Activated B cell treated with CpG ODN at 0.5 μM for 24 hours (primary cell): ENCODE data around the gene PSMD13. TPM values are rescaled to one million over a fixed set of nuclear protein-coding genes. Genes with fewer than 3 reads are reported as not detected.

Source experiments
- ATAC-seq: fragments of 200-7000 bp; cut with Tn5 transposase; one replicate; pipeline ENCODE4 v1.10.0; 2021; ENCODE audit warnings: low read depth, mild to moderate bottlenecking, moderate library complexity
- CTCF ChIA-PET: fragments of 350-600 bp; sonication (Branson Sonifier 250); formaldehyde crosslinking; loops from one replicate; lab custom pipeline; 2021; ENCODE audit warnings: antibody characterized with exemption; lab: Charles Lee
- POLR2A ChIA-PET: fragments of 350-600 bp; sonication (Branson Sonifier 250); formaldehyde crosslinking; loops from one replicate; lab custom pipeline; 2021; ENCODE audit warnings: antibody characterized with exemption; lab: Charles Lee
- DNase-seq: peaks from one replicate; pipeline ENCODE4 v3.0.0; 2022
- H3K27ac Mint-ChIP-seq: one replicate; pipeline ENCODE4 v1.8.0; 2020; ENCODE audit warnings: mixed read lengths
- H3K27me3 Mint-ChIP-seq: one replicate; pipeline ENCODE4 v1.8.0; 2021; ENCODE audit warnings: mixed read lengths
- H3K36me3 Mint-ChIP-seq: one replicate; pipeline ENCODE4 v1.8.0; 2021; ENCODE audit warnings: low read depth, mixed read lengths
- H3K4me1 Mint-ChIP-seq: one replicate; pipeline ENCODE4 v1.8.0; 2021; ENCODE audit warnings: mixed read lengths
- H3K4me3 Mint-ChIP-seq: one replicate; pipeline ENCODE4 v1.8.0; 2020; ENCODE audit warnings: mild to moderate bottlenecking, mixed read lengths
- H3K9me3 Mint-ChIP-seq: one replicate; pipeline ENCODE4 v1.8.0; 2020; ENCODE audit warnings: mixed read lengths
- intact Hi-C: fragments of 100-400 bp; cut with micrococcal nuclease; formaldehyde crosslinking; loops from one replicate; pipeline ENCODE4 v1.15.1; 2024
- total RNA-seq: library from RNA; stranded (reverse); gene quantifications from 2 replicates; pipeline ENCODE4 v1.2.3, GENCODE V29; 2022
- TF ChIP-seq, protein P1 (sequence below): fragments of 200-600 bp; IDR thresholded peaks from one replicate; pipeline ENCODE4 v1.8.0; 2022; ENCODE audit warnings: antibody characterized with exemption, mild to moderate bottlenecking

PSMD13 gene
- total RNA-seq, 1 donor from 2014 or later, result 149 TPM

DNA sequence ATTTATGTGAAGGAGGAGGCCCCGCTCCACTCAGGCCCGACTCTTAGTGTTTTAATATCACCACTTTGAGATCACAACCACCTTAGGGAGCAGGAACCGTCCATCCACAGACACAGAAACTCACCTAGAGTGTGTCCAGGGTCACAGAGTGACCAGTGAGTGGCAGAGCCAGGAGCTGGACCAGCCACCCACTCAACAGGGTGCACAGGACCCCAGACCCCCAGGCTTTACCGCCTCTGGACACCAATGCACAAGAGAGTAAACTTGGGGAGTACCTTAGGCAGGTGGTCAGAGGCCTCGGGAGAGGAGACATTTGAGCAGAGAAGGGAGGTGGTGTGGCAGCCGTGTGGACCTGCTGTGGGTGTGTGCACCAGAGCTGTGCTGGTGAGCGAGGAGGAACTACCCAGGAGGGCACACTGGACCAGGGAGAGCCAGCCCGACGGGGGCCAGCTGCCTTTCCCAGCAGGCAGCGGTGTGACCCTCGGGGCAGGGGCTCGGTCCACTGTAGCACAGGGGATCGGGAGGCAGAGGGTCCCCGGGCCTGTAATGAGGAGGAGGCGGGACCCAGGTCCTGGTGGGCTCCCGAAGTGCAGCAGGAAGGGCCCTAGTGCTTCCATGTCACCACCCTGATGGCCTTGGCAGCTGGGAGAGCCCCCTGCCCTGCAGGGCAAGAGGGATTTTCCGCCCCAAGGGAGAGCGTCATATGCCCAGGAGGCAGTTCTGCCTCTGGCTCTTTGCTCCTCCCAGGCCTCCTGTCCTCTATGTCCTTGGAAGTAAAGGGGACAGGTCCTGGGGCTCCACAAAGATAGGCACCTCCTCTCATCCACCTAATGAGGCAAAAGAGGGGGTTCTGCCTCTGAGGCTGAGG lies 33.9 kb downstream of the PSMD13 start:
- Mint-ChIP-seq H3K27me3 (no peaks in the 10 kb centered on the region), H3K27ac (peak overlapping the region; percentile 99), H3K36me3 (peaks cover 3% of the 10 kb centered on the region), H3K9me3 (no peaks in the 10 kb centered on the region), H3K4me3 (no peak overlapping the region), H3K4me1 (peaks cover 50% of the 10 kb centered on the region)
- ATAC-seq (no peak), DNase-seq (no peak)
- ChIA-PET CTCF (interaction anchor here (1.5 kb wide), 1 partner anchor 20 kb away, joined by 4 read pairs; no protein-coding TSS in a partner anchor), POLR2A (interaction anchor here (1.0 to 1.1 kb wide), 2 partner anchors 18 to 45 kb away, joined by 3 read pairs; partner anchors contain the start of gene PGGHG)
- TF ChIP-seq, protein P1, sequence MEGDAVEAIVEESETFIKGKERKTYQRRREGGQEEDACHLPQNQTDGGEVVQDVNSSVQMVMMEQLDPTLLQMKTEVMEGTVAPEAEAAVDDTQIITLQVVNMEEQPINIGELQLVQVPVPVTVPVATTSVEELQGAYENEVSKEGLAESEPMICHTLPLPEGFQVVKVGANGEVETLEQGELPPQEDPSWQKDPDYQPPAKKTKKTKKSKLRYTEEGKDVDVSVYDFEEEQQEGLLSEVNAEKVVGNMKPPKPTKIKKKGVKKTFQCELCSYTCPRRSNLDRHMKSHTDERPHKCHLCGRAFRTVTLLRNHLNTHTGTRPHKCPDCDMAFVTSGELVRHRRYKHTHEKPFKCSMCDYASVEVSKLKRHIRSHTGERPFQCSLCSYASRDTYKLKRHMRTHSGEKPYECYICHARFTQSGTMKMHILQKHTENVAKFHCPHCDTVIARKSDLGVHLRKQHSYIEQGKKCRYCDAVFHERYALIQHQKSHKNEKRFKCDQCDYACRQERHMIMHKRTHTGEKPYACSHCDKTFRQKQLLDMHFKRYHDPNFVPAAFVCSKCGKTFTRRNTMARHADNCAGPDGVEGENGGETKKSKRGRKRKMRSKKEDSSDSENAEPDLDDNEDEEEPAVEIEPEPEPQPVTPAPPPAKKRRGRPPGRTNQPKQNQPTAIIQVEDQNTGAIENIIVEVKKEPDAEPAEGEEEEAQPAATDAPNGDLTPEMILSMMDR, result no peak
- intact Hi-C loops, result no loop called here

DNA sequence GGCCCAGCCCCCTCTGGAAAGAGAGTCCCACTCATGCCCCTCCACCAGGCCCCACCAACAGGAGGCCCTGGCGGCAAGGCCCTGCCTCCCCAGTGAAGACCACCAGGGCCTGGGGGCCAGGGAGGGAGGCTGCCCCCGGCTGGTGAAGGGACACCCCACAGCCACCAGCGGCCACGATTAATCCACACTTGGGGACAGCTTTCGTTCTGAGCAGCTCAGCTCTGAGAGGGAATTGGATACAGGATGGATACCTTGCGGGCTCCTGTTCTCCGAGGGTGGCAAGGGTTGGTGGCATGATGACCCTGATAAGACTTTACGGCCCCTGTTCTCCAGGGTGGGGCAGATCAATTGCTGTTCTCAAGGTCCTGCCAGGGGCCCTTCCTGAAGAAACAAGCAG lies 34.5 kb downstream of the PSMD13 start:
- no peaks in the 10 kb centered on the region for H3K9me3 Mint-ChIP-seq
- no peak for ATAC-seq

DNA sequence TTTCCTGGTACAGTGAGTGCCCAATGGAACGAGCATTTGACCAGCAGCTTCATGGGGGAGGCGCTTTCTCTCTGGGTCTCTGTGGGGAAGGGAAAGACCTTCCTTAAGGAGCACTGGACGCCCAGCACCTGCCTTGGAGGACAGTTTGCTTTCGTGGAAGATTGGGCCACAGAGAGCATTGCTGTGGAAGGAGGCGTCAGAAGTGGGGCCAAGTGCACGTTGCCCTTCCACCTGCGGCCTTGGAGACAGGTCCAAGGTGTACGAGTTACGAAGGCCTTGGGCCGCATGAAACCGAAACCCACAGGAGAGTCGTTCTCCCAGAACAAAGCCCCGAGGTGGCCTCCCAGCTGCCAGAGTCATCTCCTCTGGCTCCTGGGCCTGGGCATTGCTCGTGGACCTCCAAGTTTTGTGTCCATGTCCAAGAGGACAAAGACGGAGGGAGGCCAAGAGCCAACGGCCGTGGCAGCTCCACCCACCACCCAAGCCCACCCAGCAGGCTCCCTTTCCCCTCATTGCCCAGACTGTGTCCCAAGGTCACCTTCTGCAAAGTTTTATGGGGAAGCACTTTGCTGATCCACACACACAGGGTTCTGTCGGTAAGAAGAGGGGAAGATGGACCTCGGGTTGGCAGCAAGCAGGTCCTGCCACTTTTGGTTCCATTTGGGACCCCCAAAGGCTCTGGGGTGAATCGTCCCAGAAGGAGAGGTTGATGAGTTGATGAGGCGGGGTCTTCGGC lies 35.6 kb downstream of the PSMD13 start:
- no peak for DNase-seq
- TF ChIP-seq, protein P1, result no peak
- peaks cover 45% of the 10 kb centered on the region for H3K4me1 Mint-ChIP-seq
- H3K4me3 Mint-ChIP-seq, result no peak overlapping the region
- CTCF ChIA-PET, result interaction anchor here (1.5 kb wide), 1 partner anchor 22 kb away, joined by 4 read pairs; no protein-coding TSS in a partner anchor
- no peak for ATAC-seq
- POLR2A ChIA-PET, result no interaction called here
- peaks cover 3% of the 10 kb centered on the region for H3K36me3 Mint-ChIP-seq
- peak overlapping the region; percentile 5 for H3K27ac Mint-ChIP-seq
- no peaks in the 10 kb centered on the region for H3K27me3 Mint-ChIP-seq
- intact Hi-C loops, result no loop called here
- peaks cover 3% of the 10 kb centered on the region for H3K9me3 Mint-ChIP-seq

More for the DNA sequence above, 34.5 kb downstream of the PSMD13 start:
- CTCF ChIA-PET, result interaction anchor here (1.5 kb wide), 1 partner anchor 21 kb away, joined by 4 read pairs; no protein-coding TSS in a partner anchor
- TF ChIP-seq, protein P1, result no peak
- DNase-seq, result no peak
- POLR2A ChIA-PET, result no interaction called here
- H3K27ac Mint-ChIP-seq, result no peak overlapping the region
- H3K4me3 Mint-ChIP-seq, result no peak overlapping the region
- intact Hi-C loops, result no loop called here
- peaks cover 50% of the 10 kb centered on the region for H3K4me1 Mint-ChIP-seq
- H3K27me3 Mint-ChIP-seq, result no peaks in the 10 kb centered on the region
- peaks cover 3% of the 10 kb centered on the region for H3K36me3 Mint-ChIP-seq

DNA sequence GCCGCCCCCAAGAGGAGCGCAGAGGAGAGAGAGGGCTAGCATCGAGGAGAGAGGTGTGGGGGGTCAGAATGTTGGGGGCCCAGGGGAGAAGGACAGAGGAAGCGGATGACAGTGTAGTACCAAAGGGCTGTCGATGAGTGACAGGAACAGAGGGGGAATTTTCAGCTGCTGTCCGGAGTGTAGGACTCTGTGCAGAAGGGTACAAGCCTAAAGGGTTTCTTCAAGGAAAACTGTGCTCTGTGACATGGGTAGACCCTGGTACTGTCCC lies 36.1 kb downstream of the PSMD13 start:
- Mint-ChIP-seq H3K4me3 (no peak overlapping the region), H3K27ac (no peak overlapping the region), H3K36me3 (peaks cover 3% of the 10 kb centered on the region), H3K4me1 (peaks cover 40% of the 10 kb centered on the region), H3K27me3 (no peaks in the 10 kb centered on the region), H3K9me3 (peaks cover 3% of the 10 kb centered on the region)
- ChIA-PET POLR2A (interaction anchor here (0.7 kb wide), 2 partner anchors 73 to 646 kb away, joined by 3 to 6 read pairs; no protein-coding TSS in a partner anchor), CTCF (no interaction called here)
- DNase-seq (no peak), ATAC-seq (no peak)
- TF ChIP-seq, protein P1, result no peak
- intact Hi-C loops, result no loop called here

DNA sequence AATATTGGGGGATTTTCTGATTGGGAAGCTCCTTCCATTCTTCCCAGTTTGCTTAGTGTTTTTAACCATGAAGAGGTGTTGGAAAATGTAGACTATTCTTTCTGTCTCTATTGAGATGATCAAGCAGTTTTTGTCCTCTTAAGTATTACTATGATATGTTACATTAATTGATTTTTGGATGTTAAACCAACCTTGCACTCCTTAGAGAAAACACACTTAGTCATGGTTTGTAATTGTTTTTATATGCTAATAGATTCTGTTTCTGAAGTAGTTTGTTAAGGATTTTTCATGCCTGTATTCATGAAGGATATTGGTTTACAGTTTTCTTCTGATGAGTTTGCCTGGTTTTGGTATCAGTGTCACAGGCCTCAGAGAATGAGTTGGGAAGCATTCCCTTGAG lies 39.4 kb downstream of the PSMD13 start:
- ATAC-seq (no peak), DNase-seq (no peak)
- intact Hi-C loops, result no loop called here
- CTCF ChIA-PET, result interaction anchor here (1.3 to 1.6 kb wide), 2 partner anchors 25 to 29 kb away, joined by 4 to 5 read pairs; no protein-coding TSS in a partner anchor
- peaks cover 23% of the 10 kb centered on the region for H3K4me1 Mint-ChIP-seq
- TF ChIP-seq, protein P1, result no peak
- H3K27me3 Mint-ChIP-seq, result peaks cover 1% of the 10 kb centered on the region
- H3K4me3 Mint-ChIP-seq, result no peak overlapping the region
- peaks cover 3% of the 10 kb centered on the region for H3K9me3 Mint-ChIP-seq
- no peak overlapping the region for H3K27ac Mint-ChIP-seq
- no peaks in the 10 kb centered on the region for H3K36me3 Mint-ChIP-seq
- POLR2A ChIA-PET, result interaction anchor here (0.7 kb wide), 1 partner anchor 71 kb away, joined by 3 read pairs; no protein-coding TSS in a partner anchor
